A549 (cell line): ENCODE measurements around the gene CDYL. TPM values are rescaled to one million over a fixed set of nuclear protein-coding genes. Genes with fewer than 3 reads are reported as not detected.
A peak's percentile ranks its signal among the peaks of the same experiment; 100 is the strongest.

Source experiments
- ATAC-seq, 2 experiments: fragments of 200-7000 bp in 1 of 2; fragments of >200 bp in 1 of 2; cut with Nextera tagmentation in 1 of 2; cut with Tn5 transposase in 1 of 2; 3 replicates each; pipeline versions ENCODE4 v1.8.0 to v1.9.1; 2018 to 2020; ENCODE audit warnings: mild to moderate bottlenecking in 1 of 2, moderate library complexity in 1 of 2
- CTCF ChIA-PET: fragments of 300-600 bp; sonication (Branson Sonifier 250); formaldehyde crosslinking; extraction: SDS; loops from one replicate; lab custom pipeline; 2021; ENCODE audit warnings: antibody characterized with exemption, inconsistent platforms; lab: Yijun Ruan, JAX
- POLR2A ChIA-PET: fragments of 350-600 bp; formaldehyde crosslinking; extraction: SDS; loops from one replicate; lab custom pipeline; 2021; ENCODE audit warnings: antibody characterized with exemption, inconsistent platforms; lab: Yijun Ruan, JAX
- DNase-seq, 2 experiments: peaks; one replicate each; pipeline versions ENCODE4 v3.0.0 to v3.0.0-alpha.2; 2011 to 2016; ENCODE audit warnings: low read depth in 1 of 2, low spot score in 1 of 2
- FAIRE-seq: peaks from 2 replicates; lab custom pipeline; 2011; peaks lifted over from hg19 to GRCh38; lab: Jason Lieb, UNC
- H3K27ac ChIP-seq, 2 experiments: fragments of >200 bp; sonication (Bioruptor Twin); formaldehyde crosslinking; 3 replicates each; pipeline ENCODE4 v1.5.1; 2016 to 2017
- H3K4me1 ChIP-seq: fragments of >200 bp; sonication (Bioruptor Twin); formaldehyde crosslinking; 3 replicates; pipeline ENCODE4 v1.6.1; 2016
- H3K4me2 ChIP-seq: fragments of >200 bp; sonication (Bioruptor Twin); formaldehyde crosslinking; 3 replicates; pipeline ENCODE4 v1.6.1; 2016
- H3K4me3 ChIP-seq: fragments of >200 bp; sonication (Bioruptor Twin); formaldehyde crosslinking; 3 replicates; pipeline ENCODE4 v1.5.1; 2016
- H3K9me3 ChIP-seq: fragments of >200 bp; sonication (Bioruptor Twin); formaldehyde crosslinking; 3 replicates; pipeline ENCODE4 v1.6.1; 2016
- BHLHE40 ChIP-seq: IDR thresholded peaks from 2 replicates; pipeline ENCODE4 v1.6.1; 2012; ENCODE audit warnings: low read depth, low read length, inconsistent platforms
- CTCF ChIP-seq: fragments of >200 bp; sonication (Bioruptor Twin); formaldehyde crosslinking; IDR thresholded peaks from 3 replicates; pipeline ENCODE4 v1.5.1; 2016
- ELK1 ChIP-seq: fragments of 150-350 bp; IDR thresholded peaks from 2 replicates; pipeline ENCODE4 v1.6.1; 2014; ENCODE audit warnings: low read depth, mild to moderate bottlenecking, low read length
- ESRRA ChIP-seq: fragments of 150-350 bp; IDR thresholded peaks from 2 replicates; pipeline ENCODE4 v1.6.1; 2014; ENCODE audit warnings: mild to moderate bottlenecking, low read length, borderline replicate concordance
- JUNB ChIP-seq: fragments of >200 bp; sonication (Bioruptor Twin); formaldehyde crosslinking; IDR thresholded peaks from 2 replicates; pipeline ENCODE4 v1.6.1; 2016
- KDM1A ChIP-seq: fragments of 200-600 bp; sonication (generic); IDR thresholded peaks from 2 replicates; pipeline ENCODE4 v1.6.1; 2016; ENCODE audit warnings: low read depth, mild to moderate bottlenecking
- MYC ChIP-seq: IDR thresholded peaks from 2 replicates; pipeline ENCODE4 v1.6.1; 2012; ENCODE audit warnings: mild to moderate bottlenecking, inconsistent platforms, low read length, improper control_type of control experiment, borderline replicate concordance
- NPAS2 ChIP-seq: fragments of 250-450 bp; sonication (Bioruptor Pico); IDR thresholded peaks from 2 replicates; pipeline ENCODE4 v1.8.0; 2022; ENCODE audit warnings: mild to moderate bottlenecking, moderate library complexity, borderline replicate concordance
- RAD21 ChIP-seq, 2 experiments: fragments of >200 bp in 1 of 2; sonication (Bioruptor Twin) in 1 of 2; formaldehyde crosslinking in 1 of 2; IDR thresholded peaks in 1 of 2; conservative IDR thresholded peaks in 1 of 2; 2 replicates in 1 of 2; 3 replicates in 1 of 2; pipeline ENCODE4 v1.6.1; 2012 to 2018; ENCODE audit warnings: inconsistent platforms in 1 of 2
- RCOR1 ChIP-seq: fragments of 150-350 bp; IDR thresholded peaks from 2 replicates; pipeline ENCODE4 v1.6.1; 2014; ENCODE audit warnings: antibody characterized with exemption, low read length, low read depth
- REST ChIP-seq: fragments of 200-600 bp; sonication (generic); IDR thresholded peaks from 2 replicates; pipeline ENCODE4 v1.6.1; 2016; ENCODE audit warnings: antibody characterized with exemption, mild to moderate bottlenecking, moderate library complexity
- SMC3 ChIP-seq: fragments of >200 bp; sonication (Bioruptor Twin); formaldehyde crosslinking; IDR thresholded peaks from 3 replicates; pipeline ENCODE4 v1.6.1; 2018; ENCODE audit warnings: inconsistent platforms
- ZSCAN20 ChIP-seq: fragments of 250-450 bp; sonication (Bioruptor Pico); IDR thresholded peaks from 2 replicates; pipeline ENCODE4 v1.8.0; 2022; ENCODE audit warnings: mild to moderate bottlenecking, moderate library complexity
- WGBS: methylation state at CpG from one replicate; pipeline ENCODE4 v1.1.6; 2017; ENCODE audit errors: missing lambda C conversion rate; 5-methylcytosine and 5-hydroxymethylcytosine counted together
- polyA plus RNA-seq, 4 experiments: library from polyadenylated mRNA; depleted of rRNA in 3 of 4; stranded (reverse); fragments of >200 nt; fragmentation: RNase III in 1 of 4; extraction: RNeasy Plus Mini Kit Qiagen cat#74134 plus additional on column Dnase treatment in 1 of 4; gene quantifications; 2 replicates in 3 of 4; 3 replicates in 1 of 4; pipeline ENCODE4 v1.2.3, GENCODE V29; 2011 to 2017

CDYL gene
- polyA plus RNA-seq, 2 of the 4 experiments (the other 2 are of a cell fraction): 18.6 to 42.7 TPM

- H3K4me2 ChIP-seq: no peak overlapping the region
- WGBS: 91% methylated on average over 7 of the region's 7 CpGs
- no peak overlapping the region for H3K27ac ChIP-seq
- POLR2A ChIA-PET: no interaction called here
- H3K9me3 ChIP-seq: peaks cover 20% of the 10 kb centered on the region
- no peak overlapping the region for H3K4me3 ChIP-seq
- no peak for ATAC-seq
- peaks cover 12% of the 10 kb centered on the region for H3K4me1 ChIP-seq
- DNase-seq: no peak
- CTCF ChIA-PET: no interaction called here
- TF ChIP-seq CTCF: peak; percentile 12; the same call in 1 of the 3 replicates
- TF ChIP-seq KDM1A: no peak
- FAIRE-seq: no peak
Measured at GRCh38 chr6:4844108-4844507, 67.9 kb downstream of the CDYL start.

- ChIA-PET POLR2A (no interaction called here), CTCF (no interaction called here)
- 92% methylated on average over 2 of the region's 2 CpGs for WGBS
Measured at GRCh38 chr6:4846387-4846786, 70.2 kb downstream of the CDYL start.

GRCh38 chr6:4848382-4849068 lies 72.3 kb downstream of the CDYL start:
- ChIA-PET CTCF (interaction anchor here (0.6 to 1.9 kb wide), 8 partner anchors 23 to 549 kb away, joined by 3 to 4 read pairs (median 3); no protein-coding TSS in a partner anchor), POLR2A (no interaction called here)
- WGBS: 64% methylated on average over 7 of the region's 7 CpGs
- ATAC-seq (peak in 1 of 2 experiments; percentile 60; a peak in 2 of 6 replicates), FAIRE-seq (no peak), DNase-seq (peak in 1 of 2 experiments; percentile 16)
- peaks cover 16% of the 10 kb centered on the region for H3K4me1 ChIP-seq
- H3K27ac ChIP-seq: no peak overlapping the region
- no peak overlapping the region for H3K4me3 ChIP-seq
- no peak overlapping the region; the same call in 2 of the 3 replicates for H3K4me2 ChIP-seq
- no peak for TF ChIP-seq REST
- TF ChIP-seq SMC3: peak; percentile 30; the same call in 1 of the 3 replicates
- TF ChIP-seq CTCF: peak; percentile 36; the same call in 2 of the 3 replicates
- TF ChIP-seq RAD21 (conservative IDR thresholded peaks at IDR 0.05 in 1 of 2, IDR thresholded peaks at IDR 0.05 in 1 of 2): peak; percentile 41 to 56
- no peak for TF ChIP-seq ZSCAN20 (CRISPR knock-in tag)
- TF ChIP-seq MYC: no peak
- no peak for TF ChIP-seq ELK1
- TF ChIP-seq ESRRA: 0 out of 2 replicates have a peak, but pooled peaks have one; percentile 31
- peaks cover 8% of the 10 kb centered on the region for H3K9me3 ChIP-seq

More at GRCh38 chr6:4846387-4846786, 70.2 kb downstream of the CDYL start:
- H3K27ac ChIP-seq: no peak overlapping the region
- H3K9me3 ChIP-seq: peaks cover 20% of the 10 kb centered on the region
- H3K4me3 ChIP-seq: no peak overlapping the region
- TF ChIP-seq NPAS2 (CRISPR knock-in tag) (no peak), BHLHE40 (no peak), JUNB (no peak), RCOR1 (no peak), REST (no peak)
- TF ChIP-seq, all 56 proteins: peak for 0
- Histone ChIP-seq H3K4me1 (peaks cover 13% of the 10 kb centered on the region), H3K4me2 (no peak overlapping the region)
- ATAC-seq (no peak), DNase-seq (no peak), FAIRE-seq (no peak)
